ENCODE results near the gene WNK1.
"Not testable (repeated sequence)": the region's sequence is repeated elsewhere in the genome, so short reads cannot be mapped to it uniquely, and the experiment has no call there.

WNK1 gene

GRCh38 chr12:817941-818600, 65.7 kb downstream of the WNK1 start:
- no peak for DNase-seq (ENCODE audit: low spot score)

GRCh38 chr12:818733-819132, 66.4 kb downstream of the WNK1 start:
- no peak for DNase-seq (ENCODE audit: low spot score)

GRCh38 chr12:820336-820735, 68.0 kb downstream of the WNK1 start:
- no peak for DNase-seq (ENCODE audit: low spot score)

- no peak for DNase-seq (ENCODE audit: low spot score)
Measured at GRCh38 chr12:823028-823698, 70.8 kb downstream of the WNK1 start.

GRCh38 chr12:826331-826730, 74.0 kb downstream of the WNK1 start:
- no peak for DNase-seq (ENCODE audit: low spot score)

- no peak for DNase-seq (ENCODE audit: low spot score)
Measured at GRCh38 chr12:828726-829395, 76.5 kb downstream of the WNK1 start.

- DNase-seq (ENCODE audit: low spot score), result no peak
Measured at GRCh38 chr12:830111-830867, 77.9 kb downstream of the WNK1 start.

GRCh38 chr12:835754-836518, 83.6 kb downstream of the WNK1 start:
- DNase-seq (ENCODE audit: low spot score), result no peak

- DNase-seq (ENCODE audit: low spot score), result no peak
Measured at GRCh38 chr12:836952-837351, 84.6 kb downstream of the WNK1 start.

- DNase-seq (ENCODE audit: low spot score), result no peak
Measured at GRCh38 chr12:837548-837947, 85.2 kb downstream of the WNK1 start.

- DNase-seq (ENCODE audit: low spot score), result no peak
Measured at GRCh38 chr12:843609-844008, 91.2 kb downstream of the WNK1 start.

- DNase-seq (ENCODE audit: low spot score), result no peak
Measured at GRCh38 chr12:846421-846820, 94.0 kb downstream of the WNK1 start.

- DNase-seq (ENCODE audit: low spot score), result peak; percentile 27
Measured at GRCh38 chr12:848173-848865, 95.9 kb downstream of the WNK1 start.

- no peak for DNase-seq (ENCODE audit: low spot score)
Measured at GRCh38 chr12:848882-849527, 96.6 kb downstream of the WNK1 start.

GRCh38 chr12:849733-850437, 97.5 kb downstream of the WNK1 start:
- not testable (repeated sequence) for DNase-seq (ENCODE audit: low spot score)

- no peak for DNase-seq (ENCODE audit: low spot score)
Measured at GRCh38 chr12:851343-851742, 99.0 kb downstream of the WNK1 start.

- DNase-seq (ENCODE audit: low spot score), result peak; percentile 61
Measured at GRCh38 chr12:851913-852312, 99.5 kb downstream of the WNK1 start.

- DNase-seq (ENCODE audit: low spot score), result peak; percentile 35
Measured at GRCh38 chr12:852864-853263, 100.5 kb downstream of the WNK1 start.

GRCh38 chr12:857611-858010, 105.2 kb downstream of the WNK1 start:
- peak; percentile 64 for DNase-seq (ENCODE audit: low spot score)

- no peak for DNase-seq (ENCODE audit: low spot score)
Measured at GRCh38 chr12:862303-862911, 110.0 kb downstream of the WNK1 start.

All from hematopoietic multipotent progenitor cell treated with erythropoietin and hydrocortisone succinate and interleukin-3 and kit ligand, for 15 days (in vitro differentiated cells).